ENCODE data around the gene AKAP3.

The AKAP3 gene

GRCh38 chr12:4665236-4665635 lies 16.4 kb upstream of the AKAP3 start:
- DNase-seq, result no peak
- H4K8ac ChIP-seq (ENCODE audit: low read depth, low read length), result no peak overlapping the region
- no peak overlapping the region for H2AK5ac ChIP-seq (ENCODE audit: low read length)
- no peaks in the 10 kb centered on the region for H3K27me3 ChIP-seq (ENCODE audit: insufficient read depth, low read length, poor library complexity)
- no peak overlapping the region for H2BK120ac ChIP-seq (ENCODE audit: low read depth, low read length)
- H3K4me1 ChIP-seq (ENCODE audit: control insufficient read depth, low read depth, low read length), result no peaks in the 10 kb centered on the region
- no peak overlapping the region for H3K27ac ChIP-seq (ENCODE audit: low read depth, low read length)
- no peak overlapping the region for H2BK15ac ChIP-seq (replicated peaks; ENCODE audit: low read depth)
- no peak overlapping the region for H2BK5ac ChIP-seq (ENCODE audit: low read length)
- H4K5ac ChIP-seq (ENCODE audit: low read length), result no peak overlapping the region
- no peak overlapping the region for H3K23ac ChIP-seq (ENCODE audit: low read length)
- H3K4me3 ChIP-seq (ENCODE audit: low read length), result no peak overlapping the region
- H3K4me2 ChIP-seq (ENCODE audit: low read length), result no peak overlapping the region
- no peaks in the 10 kb centered on the region for H3K79me2 ChIP-seq (ENCODE audit: control insufficient read depth, insufficient read depth, low read length)
- no CpG with 5 or more reads among the region's 3 CpGs for WGBS (ENCODE audit: extremely low coverage, insufficient coverage, low lambda C conversion rate)
- no peaks in the 10 kb centered on the region for H3K79me1 ChIP-seq (ENCODE audit: low read length)
- no peak overlapping the region for H3K9ac ChIP-seq (ENCODE audit: low read length)
- H3K4ac ChIP-seq (ENCODE audit: low read depth, low read length), result no peak overlapping the region
- H3K18ac ChIP-seq (ENCODE audit: low read length), result no peak overlapping the region
- H3K56ac ChIP-seq (ENCODE audit: low read length), result no peak overlapping the region
- H3K36me3 ChIP-seq (ENCODE audit: control insufficient read depth, insufficient read depth, low read length), result no peaks in the 10 kb centered on the region

GRCh38 chr12:4663971-4664505 lies 15.2 kb upstream of the AKAP3 start:
- Histone ChIP-seq H2BK5ac (ENCODE audit: low read length) (no peak overlapping the region), H3K4me3 (ENCODE audit: low read length) (no peak overlapping the region), H3K23ac (ENCODE audit: low read length) (no peak overlapping the region), H4K5ac (ENCODE audit: low read length) (no peak overlapping the region), H4K8ac (ENCODE audit: low read depth, low read length) (no peak overlapping the region), H2BK15ac (replicated peaks; ENCODE audit: low read depth) (no peak overlapping the region), H3K36me3 (ENCODE audit: control insufficient read depth, insufficient read depth, low read length) (peaks cover 5% of the 10 kb centered on the region), H3K9ac (ENCODE audit: low read length) (no peak overlapping the region), H3K27me3 (ENCODE audit: insufficient read depth, low read length, poor library complexity) (no peaks in the 10 kb centered on the region), H3K18ac (ENCODE audit: low read length) (no peak overlapping the region), H3K79me1 (ENCODE audit: low read length) (no peaks in the 10 kb centered on the region), H3K4ac (ENCODE audit: low read depth, low read length) (no peak overlapping the region), H2AK5ac (ENCODE audit: low read length) (no peak overlapping the region), H3K27ac (ENCODE audit: low read depth, low read length) (no peak overlapping the region), H3K79me2 (ENCODE audit: control insufficient read depth, insufficient read depth, low read length) (no peaks in the 10 kb centered on the region), H3K56ac (ENCODE audit: low read length) (no peak overlapping the region), H3K4me1 (ENCODE audit: control insufficient read depth, low read depth, low read length) (no peaks in the 10 kb centered on the region), H3K4me2 (ENCODE audit: low read length) (no peak overlapping the region), H2BK120ac (ENCODE audit: low read depth, low read length) (no peak overlapping the region)
- no CpG with 5 or more reads among the region's 3 CpGs for WGBS (ENCODE audit: extremely low coverage, insufficient coverage, low lambda C conversion rate)
- DNase-seq, result peak; percentile 54

GRCh38 chr12:4653691-4654090 lies 4.8 kb upstream of the AKAP3 start:
- no peak overlapping the region for H3K23ac ChIP-seq (ENCODE audit: low read length)
- H3K4me1 ChIP-seq (ENCODE audit: control insufficient read depth, low read depth, low read length), result no peaks in the 10 kb centered on the region
- H3K9ac ChIP-seq (ENCODE audit: low read length), result no peak overlapping the region
- no peaks in the 10 kb centered on the region for H3K27me3 ChIP-seq (ENCODE audit: insufficient read depth, low read length, poor library complexity)
- peaks cover 6% of the 10 kb centered on the region for H3K79me1 ChIP-seq (ENCODE audit: low read length)
- H3K27ac ChIP-seq (ENCODE audit: low read depth, low read length), result no peak overlapping the region
- peaks cover 11% of the 10 kb centered on the region for H3K79me2 ChIP-seq (ENCODE audit: control insufficient read depth, insufficient read depth, low read length)
- no peak overlapping the region for H3K18ac ChIP-seq (ENCODE audit: low read length)
- H2BK5ac ChIP-seq (ENCODE audit: low read length), result no peak overlapping the region
- no peak overlapping the region for H2BK120ac ChIP-seq (ENCODE audit: low read depth, low read length)
- H3K4ac ChIP-seq (ENCODE audit: low read depth, low read length), result no peak overlapping the region
- H4K5ac ChIP-seq (ENCODE audit: low read length), result no peak overlapping the region
- H2AK5ac ChIP-seq (ENCODE audit: low read length), result no peak overlapping the region
- H3K4me3 ChIP-seq (ENCODE audit: low read length), result no peak overlapping the region
- no peak overlapping the region for H3K56ac ChIP-seq (ENCODE audit: low read length)
- no peak overlapping the region for H3K4me2 ChIP-seq (ENCODE audit: low read length)
- no peak overlapping the region for H4K8ac ChIP-seq (ENCODE audit: low read depth, low read length)
- peaks cover 6% of the 10 kb centered on the region for H3K36me3 ChIP-seq (ENCODE audit: control insufficient read depth, insufficient read depth, low read length)
- no peak overlapping the region for H2BK15ac ChIP-seq (replicated peaks; ENCODE audit: low read depth)
- no CpG with 5 or more reads among the region's 2 CpGs for WGBS (ENCODE audit: extremely low coverage, insufficient coverage, low lambda C conversion rate)
- DNase-seq, result no peak

GRCh38 chr12:4653257-4653656 lies 4.4 kb upstream of the AKAP3 start:
- peak; percentile 5 for DNase-seq
- H3K9ac ChIP-seq (ENCODE audit: low read length), result no peak overlapping the region
- H3K4me3 ChIP-seq (ENCODE audit: low read length), result no peak overlapping the region
- H3K4me2 ChIP-seq (ENCODE audit: low read length), result no peak overlapping the region
- peaks cover 6% of the 10 kb centered on the region for H3K36me3 ChIP-seq (ENCODE audit: control insufficient read depth, insufficient read depth, low read length)
- H2AK5ac ChIP-seq (ENCODE audit: low read length), result no peak overlapping the region
- H3K79me2 ChIP-seq (ENCODE audit: control insufficient read depth, insufficient read depth, low read length), result peaks cover 11% of the 10 kb centered on the region
- no peak overlapping the region for H3K4ac ChIP-seq (ENCODE audit: low read depth, low read length)
- peaks cover under 1% of the 10 kb centered on the region for H3K4me1 ChIP-seq (ENCODE audit: control insufficient read depth, low read depth, low read length)
- no peak overlapping the region for H4K8ac ChIP-seq (ENCODE audit: low read depth, low read length)
- H3K79me1 ChIP-seq (ENCODE audit: low read length), result peaks cover 6% of the 10 kb centered on the region
- no peak overlapping the region for H2BK120ac ChIP-seq (ENCODE audit: low read depth, low read length)
- H3K56ac ChIP-seq (ENCODE audit: low read length), result no peak overlapping the region
- H2BK15ac ChIP-seq (replicated peaks; ENCODE audit: low read depth), result no peak overlapping the region
- H3K18ac ChIP-seq (ENCODE audit: low read length), result no peak overlapping the region
- H3K23ac ChIP-seq (ENCODE audit: low read length), result no peak overlapping the region
- no peaks in the 10 kb centered on the region for H3K27me3 ChIP-seq (ENCODE audit: insufficient read depth, low read length, poor library complexity)
- no peak overlapping the region for H2BK5ac ChIP-seq (ENCODE audit: low read length)
- H3K27ac ChIP-seq (ENCODE audit: low read depth, low read length), result no peak overlapping the region
- no peak overlapping the region for H4K5ac ChIP-seq (ENCODE audit: low read length)

- Histone ChIP-seq H4K5ac (ENCODE audit: low read length) (no peak overlapping the region), H3K4me1 (ENCODE audit: control insufficient read depth, low read depth, low read length) (peaks cover 4% of the 10 kb centered on the region), H3K4me3 (ENCODE audit: low read length) (peak overlapping the region; percentile 76), H3K27ac (ENCODE audit: low read depth, low read length) (no peak overlapping the region), H2BK5ac (ENCODE audit: low read length) (no peak overlapping the region), H3K27me3 (ENCODE audit: insufficient read depth, low read length, poor library complexity) (no peaks in the 10 kb centered on the region), H4K8ac (ENCODE audit: low read depth, low read length) (no peak overlapping the region), H3K23ac (ENCODE audit: low read length) (no peak overlapping the region), H3K36me3 (ENCODE audit: control insufficient read depth, insufficient read depth, low read length) (no peaks in the 10 kb centered on the region), H3K4ac (ENCODE audit: low read depth, low read length) (no peak overlapping the region), H3K9ac (ENCODE audit: low read length) (peak overlapping the region; percentile 76), H3K56ac (ENCODE audit: low read length) (peak overlapping the region; percentile 89), H3K18ac (ENCODE audit: low read length) (no peak overlapping the region), H2BK120ac (ENCODE audit: low read depth, low read length) (no peak overlapping the region), H3K4me2 (ENCODE audit: low read length) (no peak overlapping the region), H2BK15ac (replicated peaks; ENCODE audit: low read depth) (no peak overlapping the region), H3K79me2 (ENCODE audit: control insufficient read depth, insufficient read depth, low read length) (peaks cover 11% of the 10 kb centered on the region), H3K79me1 (ENCODE audit: low read length) (peaks cover 6% of the 10 kb centered on the region), H2AK5ac (ENCODE audit: low read length) (no peak overlapping the region)
- DNase-seq, result no peak
- WGBS (ENCODE audit: extremely low coverage, insufficient coverage, low lambda C conversion rate), result 100% methylated on average over 1 of the region's 6 CpGs
Observed at GRCh38 chr12:4649358-4649661, 459 bp upstream of the AKAP3 start.

- Histone ChIP-seq H3K4me3 (ENCODE audit: low read length) (peak overlapping the region; percentile 76), H2BK15ac (replicated peaks; ENCODE audit: low read depth) (no peak overlapping the region), H3K18ac (ENCODE audit: low read length) (peak overlapping the region; percentile 72), H4K5ac (ENCODE audit: low read length) (peak overlapping the region; percentile 21), H3K23ac (ENCODE audit: low read length) (no peak overlapping the region), H2BK5ac (ENCODE audit: low read length) (no peak overlapping the region), H4K8ac (ENCODE audit: low read depth, low read length) (peak overlapping the region; percentile 67), H3K27ac (ENCODE audit: low read depth, low read length) (no peak overlapping the region), H3K79me2 (ENCODE audit: control insufficient read depth, insufficient read depth, low read length) (peaks cover 11% of the 10 kb centered on the region), H2BK120ac (ENCODE audit: low read depth, low read length) (no peak overlapping the region), H3K4me1 (ENCODE audit: control insufficient read depth, low read depth, low read length) (peaks cover 4% of the 10 kb centered on the region), H3K56ac (ENCODE audit: low read length) (peak overlapping the region; percentile 88), H3K79me1 (ENCODE audit: low read length) (peaks cover 6% of the 10 kb centered on the region), H3K4ac (ENCODE audit: low read depth, low read length) (no peak overlapping the region), H3K4me2 (ENCODE audit: low read length) (peak overlapping the region; percentile 59), H3K9ac (ENCODE audit: low read length) (peak overlapping the region; percentile 75), H2AK5ac (ENCODE audit: low read length) (no peak overlapping the region), H3K36me3 (ENCODE audit: control insufficient read depth, insufficient read depth, low read length) (no peaks in the 10 kb centered on the region), H3K27me3 (ENCODE audit: insufficient read depth, low read length, poor library complexity) (no peaks in the 10 kb centered on the region)
- no CpG with 5 or more reads among the region's 4 CpGs for WGBS (ENCODE audit: extremely low coverage, insufficient coverage, low lambda C conversion rate)
- DNase-seq, result no peak
Observed at GRCh38 chr12:4648104-4648500, 749 bp downstream of the AKAP3 start.
